Stomach (tissue), 9 donors: ENCODE data around the gene ATP11A. TPM values are rescaled to one million over a fixed set of nuclear protein-coding genes. Genes with fewer than 3 reads are reported as not detected.

Source experiments
- DNase-seq, 2 donors: peaks; one replicate each; pipeline versions ENCODE4 v3.0.0 to v3.0.0-alpha.2; 2013 to 2019
- H3K27ac ChIP-seq, 5 donors: fragments of 200-600 bp in 4 of 5; sonication (generic) in 4 of 5; one replicate each; pipeline ENCODE4 v1.5.1; 2013 to 2019; ENCODE audit warnings: mild to moderate bottlenecking in 1 of 5, moderate library complexity in 1 of 5
- H3K27me3 ChIP-seq, 3 donors: fragments of 200-600 bp; sonication (generic); one replicate each; pipeline ENCODE4 v1.5.1; 2017 to 2019; ENCODE audit warnings: mixed run types in 1 of 3
- H3K36me3 ChIP-seq, 4 donors: fragments of 200-600 bp; sonication (generic); 1 replicate in 3 of 4; 2 replicates in 1 of 4; pipeline ENCODE4 v1.5.1; 2016 to 2019
- H3K4me1 ChIP-seq, 4 donors: fragments of 200-600 bp; sonication (generic); one replicate each; pipeline ENCODE4 v1.5.1; 2016 to 2019
- H3K4me3 ChIP-seq, 4 donors: fragments of 200-600 bp; sonication (generic) in 3 of 4; one replicate each; pipeline ENCODE4 v1.5.1; 2016 to 2019; ENCODE audit warnings: mild to moderate bottlenecking in 1 of 4
- H3K9me3 ChIP-seq, 4 donors: fragments of 200-600 bp; sonication (generic); one replicate each; pipeline ENCODE4 v1.5.1; 2016 to 2019
- EP300 ChIP-seq: sonication (generic); formaldehyde crosslinking; IDR thresholded peaks from one replicate; pipeline ENCODE4 v1.6.1; 2017; ENCODE audit warnings: antibody characterized with exemption
- POLR2A ChIP-seq, 4 donors: fragments of 450-650 bp; IDR thresholded peaks; one replicate each; pipeline ENCODE4 v1.6.1; 2016; ENCODE audit warnings: antibody characterized with exemption in 4 of 4, control low read depth in 2 of 4, mild to moderate bottlenecking in 1 of 4, moderate library complexity in 1 of 4
- POLR2AphosphoS5 ChIP-seq, 3 donors: sonication (generic); formaldehyde crosslinking; IDR thresholded peaks; one replicate each; pipeline ENCODE4 v1.6.1; 2016; ENCODE audit warnings: antibody characterized with exemption in 3 of 3
- WGBS, 5 donors: extraction: QIAGEN DNeasy Blood & Tissue Kit in 3 of 5; methylation state at CpG; one replicate each; pipeline versions ENCODE4 v1.1.5 to v1.1.7; 2013 to 2018; 5-methylcytosine and 5-hydroxymethylcytosine counted together
- intact Hi-C: fragments of 100-400 bp; cut with DNase I; formaldehyde crosslinking; loops from one replicate; pipeline ENCODE4 v1.15.1; 2023; ENCODE audit warnings: low total_unique reads
- polyA plus RNA-seq, 3 donors: library from polyadenylated mRNA; stranded (reverse); fragments of 200-250 nt; gene quantifications; one replicate each; pipeline ENCODE4 v1.2.3, GENCODE V29; 2013
- total RNA-seq, 5 donors: library from RNA; depleted of rRNA; stranded (reverse); fragments of >200 nt; gene quantifications; one replicate each; pipeline versions ENCODE4 v1.1.0 to v1.2.3, GENCODE V29; 2014 to 2016
- TF ChIP-seq, protein P1 (sequence below), 7 experiments: fragments of 450-650 bp in 4 of 7; fragments of 200-600 bp in 3 of 7; sonication (generic) in 3 of 7; IDR thresholded peaks; one replicate each; pipeline ENCODE4 v1.5.1; 2016 to 2019; ENCODE audit warnings: antibody characterized with exemption in 7 of 7, control low read depth in 2 of 7, mild to moderate bottlenecking in 1 of 7
- donor health status: healthy with polysubstance abuse.
- donor health status: Bipolar disorder and iron deficiency.
- donor health status: healthy.

The ATP11A gene
- total and polyA plus RNA-seq, 8 donors: 1.1 to 70.9 (median 12.3) TPM

DNA sequence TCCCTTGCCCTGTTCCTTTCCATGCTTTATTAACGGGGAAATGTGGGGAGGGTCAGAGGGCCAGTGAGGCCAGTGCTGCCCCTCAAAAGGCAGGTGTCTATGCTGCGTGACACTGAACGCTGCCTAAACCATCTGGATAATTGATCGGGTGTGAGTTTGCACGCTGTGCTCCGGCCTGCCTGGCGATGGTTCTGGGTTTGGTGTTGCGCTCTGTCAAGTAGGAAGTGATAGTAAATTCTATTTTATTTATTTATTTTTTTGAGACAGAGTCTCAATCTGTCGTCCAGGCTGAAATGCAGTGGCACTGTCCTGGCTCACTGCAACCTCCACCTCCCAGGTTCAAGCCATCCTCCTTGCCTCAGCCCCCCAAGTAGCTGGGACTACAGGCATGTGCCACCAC, 86.5 kb downstream of the ATP11A start:
- TF ChIP-seq, protein P1, sequence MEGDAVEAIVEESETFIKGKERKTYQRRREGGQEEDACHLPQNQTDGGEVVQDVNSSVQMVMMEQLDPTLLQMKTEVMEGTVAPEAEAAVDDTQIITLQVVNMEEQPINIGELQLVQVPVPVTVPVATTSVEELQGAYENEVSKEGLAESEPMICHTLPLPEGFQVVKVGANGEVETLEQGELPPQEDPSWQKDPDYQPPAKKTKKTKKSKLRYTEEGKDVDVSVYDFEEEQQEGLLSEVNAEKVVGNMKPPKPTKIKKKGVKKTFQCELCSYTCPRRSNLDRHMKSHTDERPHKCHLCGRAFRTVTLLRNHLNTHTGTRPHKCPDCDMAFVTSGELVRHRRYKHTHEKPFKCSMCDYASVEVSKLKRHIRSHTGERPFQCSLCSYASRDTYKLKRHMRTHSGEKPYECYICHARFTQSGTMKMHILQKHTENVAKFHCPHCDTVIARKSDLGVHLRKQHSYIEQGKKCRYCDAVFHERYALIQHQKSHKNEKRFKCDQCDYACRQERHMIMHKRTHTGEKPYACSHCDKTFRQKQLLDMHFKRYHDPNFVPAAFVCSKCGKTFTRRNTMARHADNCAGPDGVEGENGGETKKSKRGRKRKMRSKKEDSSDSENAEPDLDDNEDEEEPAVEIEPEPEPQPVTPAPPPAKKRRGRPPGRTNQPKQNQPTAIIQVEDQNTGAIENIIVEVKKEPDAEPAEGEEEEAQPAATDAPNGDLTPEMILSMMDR (IDR thresholded peaks at IDR 0.05): no peak
- TF ChIP-seq POLR2A (IDR thresholded peaks at IDR 0.05): no peak
- no peak for TF ChIP-seq POLR2AphosphoS5 (IDR thresholded peaks at IDR 0.05)
- TF ChIP-seq EP300: no peak
- H3K36me3 ChIP-seq: no peaks in the 10 kb centered on the region
- DNase-seq: no peak
- intact Hi-C loops: no loop called here
- H3K4me1 ChIP-seq: peaks cover 4 to 22% (median 10%) of the 10 kb centered on the region in 4 donors
- H3K27me3 ChIP-seq: no peaks in the 10 kb centered on the region
- H3K27ac ChIP-seq: no peak overlapping the region
- H3K9me3 ChIP-seq: no peaks in the 10 kb centered on the region
- no peak overlapping the region for H3K4me3 ChIP-seq
- 95 to 99% (median 98%) methylated on average over 9 of the region's 9 CpGs for WGBS, 5 donors

DNA sequence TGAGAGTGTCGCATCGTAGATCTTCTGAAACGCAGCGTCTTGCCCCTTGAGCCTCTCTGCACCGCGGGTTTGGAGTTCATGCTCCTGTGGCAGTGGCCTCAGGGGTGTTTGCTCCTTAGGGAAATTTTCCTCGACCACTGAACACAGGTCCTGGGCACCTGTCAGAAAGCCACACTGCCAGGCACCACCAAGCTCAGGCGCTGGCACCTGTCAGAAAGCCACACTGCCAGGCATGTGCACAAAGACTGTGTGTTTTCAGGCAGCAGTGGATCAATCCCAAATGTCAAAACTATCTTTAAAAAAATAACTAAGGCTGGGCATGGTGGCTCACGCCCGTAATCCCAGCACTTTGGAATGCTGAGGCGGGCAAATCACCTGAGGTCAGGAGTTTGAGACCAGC, 87.1 kb downstream of the ATP11A start:
- no peaks in the 10 kb centered on the region for H3K27me3 ChIP-seq
- H3K27ac ChIP-seq: no peak overlapping the region
- WGBS, 5 donors: 95 to 97% (median 96%) methylated on average over 11 of the region's 11 CpGs
- TF ChIP-seq EP300 (no peak), POLR2AphosphoS5 (IDR thresholded peaks at IDR 0.05) (no peak), POLR2A (IDR thresholded peaks at IDR 0.05) (no peak)
- TF ChIP-seq, protein P1 (IDR thresholded peaks at IDR 0.05): no peak
- intact Hi-C loops: no loop called here
- H3K4me3 ChIP-seq: no peak overlapping the region
- no peaks in the 10 kb centered on the region for H3K9me3 ChIP-seq
- peaks cover 4 to 18% (median 8%) of the 10 kb centered on the region in 4 donors for H3K4me1 ChIP-seq
- no peak for DNase-seq
- no peaks in the 10 kb centered on the region for H3K36me3 ChIP-seq

DNA sequence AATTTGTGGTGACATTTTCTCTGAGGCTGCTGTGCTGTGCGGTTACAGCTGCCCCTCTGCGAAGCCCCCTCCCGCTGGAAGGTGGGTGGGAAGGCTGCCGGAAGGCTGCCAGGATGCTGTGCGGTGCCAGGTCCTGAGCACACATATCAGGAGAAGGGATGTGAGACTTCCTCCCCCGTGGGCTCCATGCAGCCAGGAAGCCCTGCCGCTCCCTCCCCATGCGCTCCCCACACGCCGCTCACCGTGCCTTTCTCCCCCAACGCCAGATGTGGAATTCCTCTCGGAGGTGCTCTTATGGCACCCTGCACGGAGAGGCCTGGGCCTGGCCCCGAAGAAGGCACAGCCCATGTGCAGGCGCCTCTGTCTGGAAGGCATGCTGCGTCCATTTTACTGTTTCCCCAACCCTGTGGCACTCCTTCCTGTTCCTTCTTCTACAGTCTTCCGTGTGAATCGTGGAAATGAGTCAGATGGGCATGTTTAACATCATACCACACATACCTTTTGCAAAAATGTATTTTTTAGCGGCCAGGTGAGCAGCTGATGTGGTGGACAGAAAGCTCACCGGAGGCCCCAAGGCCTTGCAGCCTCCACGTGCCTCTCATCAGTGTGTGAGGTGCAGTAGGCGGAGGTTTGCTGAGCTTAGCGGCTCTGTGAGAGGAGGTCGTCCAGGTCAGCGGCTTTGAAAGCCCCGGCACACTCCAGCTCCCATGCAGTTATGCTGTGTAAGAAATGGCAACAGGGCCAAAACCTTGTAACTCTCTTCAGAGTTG, 88.0 kb downstream of the ATP11A start:
- Histone ChIP-seq H3K27ac (no peak overlapping the region), H3K9me3 (no peaks in the 10 kb centered on the region), H3K36me3 (no peaks in the 10 kb centered on the region), H3K4me1 (peaks cover 0 to 18% (median 8%) of the 10 kb centered on the region in 4 donors), H3K27me3 (no peaks in the 10 kb centered on the region), H3K4me3 (no peak overlapping the region)
- 79 to 92% (median 90%) methylated on average over 24 to 27 of the region's 27 CpGs for WGBS, 5 donors
- no peak for TF ChIP-seq POLR2AphosphoS5 (IDR thresholded peaks at IDR 0.05)
- no peak for TF ChIP-seq EP300
- TF ChIP-seq, protein P1 (IDR thresholded peaks at IDR 0.05): no peak
- TF ChIP-seq POLR2A (IDR thresholded peaks at IDR 0.05): no peak
- intact Hi-C loops: no loop called here
- peak in 1 of 2 donors; percentile 9 for DNase-seq

DNA sequence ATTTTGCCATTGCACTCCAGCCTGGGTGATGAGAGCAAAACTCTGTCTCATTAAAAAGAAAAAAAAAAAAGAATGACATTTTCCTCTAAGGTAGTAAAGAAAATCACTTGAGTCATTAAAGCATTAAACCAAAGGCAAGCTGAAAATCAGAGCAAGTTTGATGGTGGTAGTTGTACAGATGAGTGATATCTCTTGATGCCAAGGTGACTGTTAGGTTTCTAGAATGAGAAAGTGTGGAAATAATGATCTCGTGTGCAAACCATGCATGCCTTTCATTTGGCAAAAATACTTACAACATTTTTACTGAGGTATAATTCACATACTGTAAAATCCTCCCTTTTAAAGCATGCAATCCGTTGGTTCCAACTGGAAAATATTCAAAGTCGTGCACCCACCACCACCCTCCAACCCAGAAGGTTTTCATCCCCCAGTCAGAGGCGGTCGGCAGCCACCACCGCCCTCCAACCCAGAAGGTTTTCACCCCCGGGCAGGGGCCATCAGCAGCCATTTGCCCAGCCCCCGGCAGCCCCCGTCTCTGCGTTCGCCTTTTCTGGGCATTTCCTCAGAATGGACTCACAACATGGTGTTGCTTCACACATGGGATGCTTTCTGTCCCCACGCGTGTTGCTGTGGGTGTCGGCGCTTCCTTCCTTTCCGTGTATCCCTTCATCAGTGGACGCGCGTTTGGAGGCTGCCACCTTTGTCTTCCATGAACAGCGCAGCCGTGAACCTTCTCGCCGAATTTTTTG, 90.2 kb downstream of the ATP11A start:
- H3K9me3 ChIP-seq: no peaks in the 10 kb centered on the region
- H3K36me3 ChIP-seq: peaks cover 0 to 4% (median 2%) of the 10 kb centered on the region in 4 donors
- peaks cover 0 to 22% (median 12%) of the 10 kb centered on the region in 4 donors for H3K4me1 ChIP-seq
- WGBS, 5 donors: 90 to 96% (median 92%) methylated on average over 23 of the region's 23 CpGs
- H3K4me3 ChIP-seq: no peak overlapping the region
- TF ChIP-seq, protein P1 (IDR thresholded peaks at IDR 0.05): no peak
- TF ChIP-seq EP300 (no peak), POLR2AphosphoS5 (IDR thresholded peaks at IDR 0.05) (no peak), POLR2A (IDR thresholded peaks at IDR 0.05) (no peak)
- DNase-seq: peak in 1 of 2 donors; percentile 16
- H3K27me3 ChIP-seq: no peaks in the 10 kb centered on the region
- intact Hi-C loops: no loop called here
- no peak overlapping the region for H3K27ac ChIP-seq
